Midbrain (tissue), 1 donor: Measurements from ENCODE around the gene CDKL1.
"Not testable (repeated sequence)": the region's sequence is repeated elsewhere in the genome, so short reads cannot be mapped to it uniquely, and the experiment has no call there.

Experiments
- DNase-seq: peaks from one replicate; lab custom pipeline; 2025; lab: John Stamatoyannopoulos, UW

Gene CDKL1

GRCh38 chr14:50388256-50388931 is 8.3 kb downstream of the CDKL1 start:
- DNase-seq, result no peak

GRCh38 chr14:50387548-50387947 is 9.1 kb downstream of the CDKL1 start:
- no peak for DNase-seq

- no peak for DNase-seq
These were observed 13.0 kb downstream of the CDKL1 start for GRCh38 chr14:50383618-50384225.

DNA sequence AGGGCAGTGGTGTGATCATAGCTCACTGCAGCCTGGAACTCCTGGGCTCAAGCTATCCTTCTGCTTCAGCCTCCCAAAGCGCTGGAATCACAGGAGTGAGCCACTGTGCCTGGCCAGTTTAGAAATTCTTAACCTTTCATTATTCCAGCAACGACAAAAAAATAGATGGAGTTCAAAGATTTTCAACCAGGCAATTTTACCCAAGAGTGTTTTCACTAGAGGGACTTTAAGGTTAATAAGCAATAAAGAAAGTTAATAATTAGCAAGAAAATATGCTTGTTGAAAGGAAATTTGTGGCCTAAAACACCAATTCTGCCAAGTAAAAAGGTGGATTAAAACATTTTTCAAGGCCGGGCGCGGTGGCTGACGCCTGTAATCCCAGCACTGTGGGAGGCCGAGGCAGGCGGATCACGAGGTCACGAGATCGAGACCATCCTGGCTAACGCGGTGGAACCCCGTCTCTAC is 14.8 kb downstream of the CDKL1 start:
- no peak for DNase-seq

- no peak for DNase-seq
These were observed 15.7 kb downstream of the CDKL1 start for GRCh38 chr14:50381008-50381407.

DNA sequence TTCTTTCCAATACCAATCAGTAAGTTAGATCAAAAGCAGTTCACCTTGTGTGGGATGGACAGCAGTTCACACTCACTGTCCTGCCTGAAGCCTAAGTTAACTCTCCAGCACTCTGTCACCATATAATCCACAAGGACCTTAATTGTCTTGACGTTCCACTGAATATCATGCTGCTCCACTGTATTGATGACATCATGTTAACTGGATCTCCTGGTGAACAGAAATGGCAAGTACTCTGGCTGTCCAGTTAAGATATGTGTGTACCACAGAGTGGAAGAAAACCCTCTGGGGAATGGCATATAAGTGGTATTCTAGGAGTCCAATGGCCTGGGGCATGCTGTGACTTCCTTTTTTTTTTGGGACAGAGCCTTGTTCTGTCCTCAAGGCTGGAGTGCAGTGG is 16.2 kb downstream of the CDKL1 start:
- no peak for DNase-seq

DNA sequence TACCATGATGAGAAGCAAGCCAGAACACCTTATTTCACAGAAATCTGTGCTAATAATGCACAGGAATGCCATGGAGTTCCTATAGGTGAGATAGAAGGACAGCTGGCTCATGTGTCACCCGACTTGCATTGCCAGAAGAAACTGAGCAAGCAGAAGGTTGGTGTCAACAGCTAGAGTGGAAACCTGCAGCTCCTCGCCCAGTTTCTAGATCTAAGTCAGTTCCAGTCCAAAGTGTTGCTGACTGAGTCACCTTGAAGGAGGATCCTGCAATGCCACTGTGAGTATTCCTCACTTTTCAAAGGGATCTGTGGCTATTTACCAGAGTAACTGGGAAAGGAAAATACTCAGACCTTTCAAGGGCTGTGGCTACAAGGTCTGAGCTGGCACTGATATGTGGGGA is 17.1 kb downstream of the CDKL1 start:
- DNase-seq, result no peak

- DNase-seq, result no peak
These were observed 19.1 kb downstream of the CDKL1 start for GRCh38 chr14:50377550-50378085.

GRCh38 chr14:50375760-50376159 is 20.9 kb downstream of the CDKL1 start:
- no peak for DNase-seq

GRCh38 chr14:50373959-50374358 is 22.7 kb downstream of the CDKL1 start:
- DNase-seq, result no peak

- DNase-seq, result no peak
These were observed 25.1 kb downstream of the CDKL1 start for GRCh38 chr14:50371546-50371945.

GRCh38 chr14:50366589-50366988 is 30.1 kb downstream of the CDKL1 start:
- no peak for DNase-seq

- DNase-seq, result no peak
These were observed 30.6 kb downstream of the CDKL1 start for GRCh38 chr14:50366115-50366514.

DNA sequence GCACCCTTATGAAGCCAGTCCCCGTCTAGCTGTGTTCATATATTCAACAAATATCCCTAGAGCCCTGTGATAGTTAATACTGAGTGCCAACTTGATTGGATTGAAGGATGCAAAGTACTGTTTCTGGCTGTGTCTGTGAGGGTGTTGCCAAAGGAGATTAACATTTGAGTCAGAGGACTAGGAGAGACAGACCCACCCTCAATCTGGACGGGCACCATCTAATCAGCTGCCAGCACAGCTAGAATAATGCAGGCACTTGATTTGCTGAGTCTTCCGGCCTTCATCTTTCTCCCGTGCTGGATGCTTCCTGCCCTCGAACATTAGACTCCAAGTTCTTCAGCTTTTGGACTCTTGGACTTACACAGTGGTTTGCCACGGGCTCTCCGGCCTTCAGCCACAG is 31.1 kb downstream of the CDKL1 start:
- not testable (repeated sequence) for DNase-seq

GRCh38 chr14:50364792-50365191 is 31.9 kb downstream of the CDKL1 start:
- DNase-seq, result no peak

DNA sequence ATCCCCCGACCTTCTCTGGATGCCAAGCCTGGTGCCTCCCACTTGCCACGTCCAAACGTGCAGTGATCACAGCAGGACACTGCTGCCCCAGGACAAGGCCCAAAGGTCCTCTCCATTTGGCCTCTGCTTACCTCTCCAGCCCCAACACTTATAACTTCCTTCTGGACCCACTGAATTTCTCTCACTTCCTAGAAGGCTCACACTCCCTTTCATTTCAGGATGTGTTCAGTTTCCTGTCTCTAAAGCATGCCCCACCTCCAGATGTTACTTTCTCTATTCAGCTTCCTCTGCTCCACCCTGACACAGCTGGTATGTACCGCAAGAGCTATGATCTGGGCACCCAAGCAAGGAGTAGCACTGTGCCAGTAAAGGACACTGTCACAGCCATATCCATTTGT is 33.0 kb downstream of the CDKL1 start:
- DNase-seq, result no peak

DNA sequence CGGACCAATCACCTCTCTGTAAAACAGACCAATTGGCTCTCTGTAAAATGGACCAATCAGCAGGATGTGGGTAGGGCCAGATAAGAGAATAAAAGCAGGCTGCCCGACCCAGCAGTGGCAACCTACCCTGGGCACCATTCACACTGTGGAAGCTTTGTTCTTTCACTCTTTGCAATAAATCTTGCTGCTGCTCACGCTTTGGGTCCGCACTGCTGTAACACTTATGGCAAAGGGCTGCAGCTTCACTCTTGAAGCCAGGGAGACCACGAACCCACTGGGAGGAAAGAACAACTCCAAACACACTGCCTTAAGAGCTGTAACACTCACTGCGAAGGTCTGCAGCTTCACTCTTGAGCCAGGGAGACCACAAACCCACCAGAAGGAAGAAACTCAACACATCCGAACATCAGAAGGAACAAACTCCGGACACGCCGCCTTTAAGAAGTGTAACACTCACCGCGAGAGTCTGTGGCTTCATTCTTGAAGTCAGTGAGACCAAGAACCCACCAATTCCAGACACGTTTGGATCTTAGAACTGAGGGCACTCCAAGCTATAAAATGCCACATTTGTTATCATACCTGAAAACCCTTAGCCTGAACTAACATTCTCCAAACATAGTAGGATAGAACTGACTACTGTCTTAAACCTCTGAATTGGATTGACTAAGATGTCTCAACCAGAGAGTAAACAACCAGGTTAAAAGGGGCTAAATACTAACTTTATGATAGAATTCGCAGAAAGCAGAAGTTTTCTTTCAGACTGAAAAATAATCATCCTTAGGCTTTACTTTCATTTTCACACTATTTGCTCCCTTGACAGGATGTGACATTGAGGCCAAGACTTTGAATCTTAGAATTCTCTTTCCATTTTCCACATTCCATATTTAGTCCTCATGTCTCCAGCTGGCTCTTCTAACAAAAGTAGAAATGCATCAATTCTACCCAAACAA is 33.6 kb downstream of the CDKL1 start:
- no peak for DNase-seq

DNA sequence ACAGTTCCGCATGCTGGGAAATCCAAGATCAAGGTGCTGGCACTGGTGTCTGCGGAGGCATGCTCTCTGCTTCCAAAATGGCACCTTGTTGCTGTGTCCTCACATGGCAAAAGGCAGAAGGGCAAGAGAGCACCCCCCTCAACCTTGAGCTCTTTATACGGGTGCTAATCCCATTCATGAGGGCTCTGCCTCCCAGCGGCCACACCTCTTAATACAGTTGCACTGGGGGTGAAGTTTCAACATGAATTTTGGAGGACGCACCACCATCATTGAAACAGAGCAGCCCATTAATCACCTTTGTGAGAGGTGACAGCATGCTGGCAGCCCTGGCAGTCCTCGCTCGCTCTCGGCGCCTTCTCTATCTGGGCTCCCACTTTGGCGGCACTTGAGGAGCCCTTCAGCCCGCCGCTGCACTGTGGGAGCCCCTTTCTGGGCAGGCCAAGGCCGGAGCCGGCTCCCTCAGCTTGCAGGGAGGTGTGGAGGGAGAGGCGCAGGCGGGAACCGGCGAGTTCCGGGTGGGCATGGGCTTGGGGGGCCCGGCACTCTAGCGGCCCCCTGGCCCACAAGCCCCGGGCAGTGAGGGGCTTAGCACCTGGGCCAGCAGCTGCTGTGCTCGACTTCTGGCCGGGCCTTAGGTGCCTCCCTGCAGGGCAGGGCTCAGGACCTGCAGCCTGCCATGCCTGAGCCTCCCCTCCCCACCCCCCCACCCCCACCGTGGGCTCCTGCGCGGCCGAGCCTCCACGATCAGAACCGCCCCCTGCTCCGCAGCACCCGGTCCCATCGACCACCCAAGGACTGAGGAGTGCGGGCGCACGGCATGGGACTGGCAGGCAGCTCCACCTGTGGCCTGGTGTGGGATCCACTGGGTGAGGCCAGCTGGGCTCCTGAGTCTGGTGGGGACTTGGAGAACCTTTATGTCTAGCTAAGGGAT is 34.9 kb downstream of the CDKL1 start:
- DNase-seq, result not testable (repeated sequence)

GRCh38 chr14:50360851-50361250 is 35.8 kb downstream of the CDKL1 start:
- no peak for DNase-seq

GRCh38 chr14:50360093-50360492 is 36.6 kb downstream of the CDKL1 start:
- DNase-seq, result no peak

GRCh38 chr14:50359631-50360030 is 37.0 kb downstream of the CDKL1 start:
- no peak for DNase-seq
